ENCODE results near the gene MYOD1. TPM values are rescaled to one million over a fixed set of nuclear protein-coding genes. Genes with fewer than 3 reads are reported as not detected.

The MYOD1 gene
- total RNA-seq, 8 experiments from 2014 or later = 0.11 to 0.62 (median 0.20) TPM; not detected in 3

- H3K4me1 ChIP-seq (replicated peaks in 1 of 2) = peaks cover 23 to 24% of the 10 kb centered on the region in 2 donors
- H3K27ac ChIP-seq = no peak overlapping the region
- in situ Hi-C loops (cut with MboI; ENCODE audit: low pct_unique_long_range_greater_than_20kb in 2 of 9, low sequenced_read_pairs in 9 of 9, unreplicated experiment in 9 of 9) = loop anchor here in 1 of 9 experiments (10.0 kb wide), 1 partner anchor 210 kb away; no protein-coding TSS in a partner anchor
- peak in 7 of 8 experiments; percentile 9 to 51 (median 24) for ATAC-seq (replicated peaks in 6 of 8)
- 20 to 100% (median 40%) methylated on average over 1 to 6 of the region's 19 CpGs; no CpG with 5 or more reads in 2 of the 10 experiments for WGBS, 10 experiments
- no peak overlapping the region for H3K4me3 ChIP-seq
Measured at GRCh38 chr11:17764446-17765218, 45.3 kb downstream of the MYOD1 start.

GRCh38 chr11:17765356-17766072 is 46.1 kb downstream of the MYOD1 start:
- in situ Hi-C loops (cut with MboI; ENCODE audit: low pct_unique_long_range_greater_than_20kb in 2 of 9, low sequenced_read_pairs in 9 of 9, unreplicated experiment in 9 of 9) = loop anchor here in 1 of 9 experiments (10.0 kb wide), 1 partner anchor 209 kb away; no protein-coding TSS in a partner anchor
- H3K27ac ChIP-seq = peak overlapping the region in 1 of 2 donors; percentile 28
- peak; percentile 31 to 76 (median 60) for ATAC-seq (replicated peaks in 6 of 8)
- whole genome bisulfite sequencing, 10 experiments = 5 to 59% (median 28%) methylated on average over 2 to 6 of the region's 13 CpGs; no CpG with 5 or more reads in 3 of the 10 experiments
- no peak overlapping the region for H3K4me3 ChIP-seq
- H3K4me1 ChIP-seq (replicated peaks in 1 of 2) = peaks cover 28 to 30% of the 10 kb centered on the region in 2 donors

GRCh38 chr11:17766073-17766359 is 46.6 kb downstream of the MYOD1 start:
- no peak overlapping the region for H3K27ac ChIP-seq
- 100% methylated on average over 1 of the region's 8 CpGs; no CpG with 5 or more reads in 9 of the 10 experiments for WGBS, 10 experiments
- no peak overlapping the region for H3K4me3 ChIP-seq
- peak in 5 of 8 experiments; percentile 33 to 46 (median 42) for ATAC-seq (replicated peaks in 6 of 8)
- peaks cover 28 to 30% of the 10 kb centered on the region in 2 donors for H3K4me1 ChIP-seq (replicated peaks in 1 of 2)
- in situ Hi-C loops (cut with MboI; ENCODE audit: low pct_unique_long_range_greater_than_20kb in 2 of 9, low sequenced_read_pairs in 9 of 9, unreplicated experiment in 9 of 9) = loop anchor here in 1 of 9 experiments (10.0 kb wide), 1 partner anchor 209 kb away; no protein-coding TSS in a partner anchor

GRCh38 chr11:17766590-17766989 is 47.2 kb downstream of the MYOD1 start:
- WGBS, 10 experiments = 60 to 100% (median 88%) methylated on average over 1 to 3 of the region's 5 CpGs; no CpG with 5 or more reads in 5 of the 10 experiments
- Histone ChIP-seq H3K4me1 (replicated peaks in 1 of 2) (peaks cover 28 to 30% of the 10 kb centered on the region in 2 donors), H3K27ac (no peak overlapping the region), H3K4me3 (no peak overlapping the region)
- no peak for ATAC-seq (replicated peaks in 6 of 8)
- in situ Hi-C loops (cut with MboI; ENCODE audit: low pct_unique_long_range_greater_than_20kb in 2 of 9, low sequenced_read_pairs in 9 of 9, unreplicated experiment in 9 of 9) = loop anchor here in 1 of 9 experiments (10.0 kb wide), 1 partner anchor 208 kb away; no protein-coding TSS in a partner anchor

GRCh38 chr11:17767301-17767885 is 48.0 kb downstream of the MYOD1 start:
- ATAC-seq (replicated peaks in 6 of 8) = no peak
- Histone ChIP-seq H3K4me1 (replicated peaks in 1 of 2) (peaks cover 28 to 30% of the 10 kb centered on the region in 2 donors), H3K27ac (no peak overlapping the region), H3K4me3 (no peak overlapping the region)
- whole genome bisulfite sequencing, 10 experiments = 43 to 100% (median 89%) methylated on average over 1 to 3 of the region's 7 CpGs; no CpG with 5 or more reads in 2 of the 10 experiments
- in situ Hi-C loops (cut with MboI; ENCODE audit: low pct_unique_long_range_greater_than_20kb in 2 of 9, low sequenced_read_pairs in 9 of 9, unreplicated experiment in 9 of 9) = loop anchor here in 1 of 9 experiments (10.0 kb wide), 1 partner anchor 207 kb away; no protein-coding TSS in a partner anchor

GRCh38 chr11:17767914-17768313 is 48.5 kb downstream of the MYOD1 start:
- ATAC-seq (replicated peaks in 6 of 8) = no peak
- in situ Hi-C loops (cut with MboI; ENCODE audit: low pct_unique_long_range_greater_than_20kb in 2 of 9, low sequenced_read_pairs in 9 of 9, unreplicated experiment in 9 of 9) = loop anchor here in 1 of 9 experiments (10.0 kb wide), 1 partner anchor 207 kb away; no protein-coding TSS in a partner anchor
- WGBS, 10 experiments = 80 to 83% methylated on average over 1 of the region's 2 CpGs; no CpG with 5 or more reads in 8 of the 10 experiments
- Histone ChIP-seq H3K4me3 (no peak overlapping the region), H3K4me1 (replicated peaks in 1 of 2) (peaks cover 28 to 30% of the 10 kb centered on the region in 2 donors), H3K27ac (no peak overlapping the region)

GRCh38 chr11:17768547-17768946 is 49.2 kb downstream of the MYOD1 start:
- Histone ChIP-seq H3K4me1 (replicated peaks in 1 of 2) (peaks cover 28 to 30% of the 10 kb centered on the region in 2 donors), H3K4me3 (no peak overlapping the region), H3K27ac (no peak overlapping the region)
- whole genome bisulfite sequencing, 10 experiments = 100% methylated on average over 1 of the region's 7 CpGs; no CpG with 5 or more reads in 9 of the 10 experiments
- no peak for ATAC-seq (replicated peaks in 6 of 8)
- in situ Hi-C loops (cut with MboI; ENCODE audit: low pct_unique_long_range_greater_than_20kb in 2 of 9, low sequenced_read_pairs in 9 of 9, unreplicated experiment in 9 of 9) = loop anchor here in 1 of 9 experiments (10.0 kb wide), 1 partner anchor 206 kb away; no protein-coding TSS in a partner anchor

GRCh38 chr11:17769218-17769617 is 49.8 kb downstream of the MYOD1 start:
- no peak overlapping the region for H3K27ac ChIP-seq
- no peak for ATAC-seq (replicated peaks in 6 of 8)
- no peak overlapping the region for H3K4me3 ChIP-seq
- WGBS, 10 experiments = 58 to 100% (median 91%) methylated on average over 1 of the region's 1 CpG; no CpG with 5 or more reads in 1 of the 10 experiments
- H3K4me1 ChIP-seq (replicated peaks in 1 of 2) = peaks cover 27 to 28% of the 10 kb centered on the region in 2 donors
- in situ Hi-C loops (cut with MboI; ENCODE audit: low pct_unique_long_range_greater_than_20kb in 2 of 9, low sequenced_read_pairs in 9 of 9, unreplicated experiment in 9 of 9) = loop anchor here in 1 of 9 experiments (10.0 kb wide), 1 partner anchor 206 kb away; no protein-coding TSS in a partner anchor

GRCh38 chr11:17770048-17770652 is 50.8 kb downstream of the MYOD1 start:
- Histone ChIP-seq H3K27ac (no peak overlapping the region), H3K4me1 (replicated peaks in 1 of 2) (peaks cover 18 to 19% of the 10 kb centered on the region in 2 donors), H3K4me3 (no peak overlapping the region)
- WGBS, 10 experiments = 0 to 25% methylated on average over 1 to 2 of the region's 9 CpGs; no CpG with 5 or more reads in 8 of the 10 experiments
- in situ Hi-C loops (cut with MboI; ENCODE audit: low pct_unique_long_range_greater_than_20kb in 2 of 9, low sequenced_read_pairs in 9 of 9, unreplicated experiment in 9 of 9) = no loop called here
- peak in 2 of 8 experiments; percentile 6 to 40 for ATAC-seq (replicated peaks in 6 of 8)

GRCh38 chr11:17770917-17771316 is 51.5 kb downstream of the MYOD1 start:
- in situ Hi-C loops (cut with MboI; ENCODE audit: low pct_unique_long_range_greater_than_20kb in 2 of 9, low sequenced_read_pairs in 9 of 9, unreplicated experiment in 9 of 9) = no loop called here
- H3K27ac ChIP-seq = no peak overlapping the region
- peaks cover 11% of the 10 kb centered on the region in 2 donors for H3K4me1 ChIP-seq (replicated peaks in 1 of 2)
- ATAC-seq (replicated peaks in 6 of 8) = no peak
- H3K4me3 ChIP-seq = no peak overlapping the region

- ATAC-seq (replicated peaks in 6 of 8) = no peak
- H3K4me1 ChIP-seq (replicated peaks in 1 of 2) = peaks cover 6 to 7% of the 10 kb centered on the region in 2 donors
- 100% methylated on average over 2 of the region's 17 CpGs; no CpG with 5 or more reads in 9 of the 10 experiments for WGBS, 10 experiments
Measured at GRCh38 chr11:17771415-17771814, 52.0 kb downstream of the MYOD1 start.

More at GRCh38 chr11:17771415-17771814, 52.0 kb downstream of the MYOD1 start:
- Histone ChIP-seq H3K4me3 (no peak overlapping the region), H3K27ac (no peak overlapping the region)
- in situ Hi-C loops (cut with MboI; ENCODE audit: low pct_unique_long_range_greater_than_20kb in 2 of 9, low sequenced_read_pairs in 9 of 9, unreplicated experiment in 9 of 9) = no loop called here

Measured in motor neuron (in vitro differentiated cells).